SU-DHL-6 (cell line): Measurements from ENCODE around the gene TMIGD1.
"Not testable (repeated sequence)": the region's sequence is repeated elsewhere in the genome, so short reads cannot be mapped to it uniquely, and the experiment has no call there.

ENCODE experiments used
- H2AFZ ChIP-seq: fragments of 200-600 bp; sonication (generic); 2 replicates; pipeline ENCODE4 v1.6.1; 2014; ENCODE audit warnings: low read depth, mild to moderate bottlenecking, moderate library complexity, mixed read lengths, antibody characterized with exemption, low read length; ENCODE audit not compliant: severe bottlenecking
- H3F3A ChIP-seq: fragments of 200-600 bp; shearing (Covaris generic); 2 replicates; pipeline ENCODE4 v1.6.0; 2016; ENCODE audit warnings: antibody characterized with exemption, mild to moderate bottlenecking; ENCODE audit not compliant: insufficient read depth
- H3K27ac ChIP-seq: fragments of 200-600 bp; sonication (generic); 2 replicates; pipeline ENCODE4 v1.5.1; 2016; ENCODE audit warnings: low read depth, mild to moderate bottlenecking, low read length, moderate library complexity, mixed read lengths
- H3K27me3 ChIP-seq: fragments of 200-600 bp; sonication (generic), shearing (Covaris generic); 2 replicates; pipeline ENCODE4 v1.6.0; 2014; ENCODE audit warnings: mild to moderate bottlenecking, low read length
- H3K36me3 ChIP-seq: fragments of 200-600 bp; sonication (generic); 2 replicates; pipeline ENCODE4 v1.6.1; 2014; ENCODE audit warnings: mild to moderate bottlenecking, low read length, mixed read lengths
- H3K4me2 ChIP-seq: fragments of 300-600, 200-600 bp; shearing (Covaris generic), sonication (generic); 2 replicates; pipeline ENCODE4 v1.6.0; 2014; ENCODE audit warnings: low read length, low read depth, mild to moderate bottlenecking; ENCODE audit not compliant: poor library complexity, severe bottlenecking
- H3K4me3 ChIP-seq: fragments of 200-600 bp; sonication (generic); 2 replicates; pipeline ENCODE4 v1.5.1; 2014; ENCODE audit warnings: antibody characterized with exemption, low read length, mild to moderate bottlenecking, mixed read lengths; ENCODE audit not compliant: insufficient read depth, poor library complexity, severe bottlenecking
- H3K79me2 ChIP-seq: fragments of 200-600 bp; sonication (generic); 2 replicates; pipeline ENCODE4 v1.6.1; 2014; ENCODE audit warnings: mild to moderate bottlenecking, low read length, moderate library complexity; ENCODE audit not compliant: insufficient read depth
- H3K9ac ChIP-seq: fragments of 200-600 bp; sonication (generic); 2 replicates; pipeline ENCODE4 v1.7.0; 2014; ENCODE audit warnings: mild to moderate bottlenecking, low read length
- H3K9me2 ChIP-seq: fragments of 200-600 bp; sonication (generic); replicated peaks from 2 replicates; pipeline ENCODE4 v1.6.1; 2014; ENCODE audit warnings: low read length; ENCODE audit not compliant: insufficient read depth
- H3K9me3 ChIP-seq: fragments of 200-600 bp; sonication (generic); 2 replicates; pipeline ENCODE4 v1.6.1; 2014; ENCODE audit warnings: low read length, mixed read lengths; ENCODE audit not compliant: insufficient read depth
- H4K20me1 ChIP-seq: fragments of 200-600 bp; sonication (generic); 2 replicates; pipeline ENCODE4 v1.6.1; 2014; ENCODE audit warnings: low read depth, mild to moderate bottlenecking, antibody characterized with exemption, low read length, moderate library complexity, mixed read lengths
- CTCF ChIP-seq: fragments of 200-600 bp; sonication (generic); IDR thresholded peaks from one replicate; pipeline ENCODE4 v1.5.1; 2017; ENCODE audit warnings: antibody characterized with exemption, mild to moderate bottlenecking, low read length, moderate library complexity; ENCODE audit not compliant: insufficient read depth, poor library complexity, severe bottlenecking
- EZH2phosphoT487 ChIP-seq: fragments of 200-600 bp; sonication (generic), shearing (Covaris generic); conservative IDR thresholded peaks from 2 replicates; pipeline ENCODE4 v1.6.1; 2018; ENCODE audit warnings: mild to moderate bottlenecking, antibody characterized with exemption, low read length, moderate library complexity, mixed read lengths

The TMIGD1 gene

DNA sequence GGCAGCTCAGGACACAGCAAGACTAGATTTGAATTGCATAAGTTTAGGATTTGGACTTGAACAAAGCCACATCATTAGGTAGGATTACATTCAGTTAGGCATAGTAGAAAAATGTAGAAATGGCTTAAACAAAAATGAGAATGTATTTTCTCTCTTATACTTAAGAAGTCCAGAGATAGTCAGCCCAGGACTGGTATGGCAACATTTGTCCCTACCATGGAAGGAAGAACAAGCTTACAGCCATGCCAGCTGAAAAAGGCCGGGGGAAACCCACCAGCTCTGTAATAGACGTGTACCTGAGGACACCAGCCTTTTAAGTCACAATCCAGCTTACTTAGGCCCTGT is 11.2 kb upstream of the TMIGD1 start:
- no peaks in the 10 kb centered on the region for H3F3A ChIP-seq
- H3K9me2 ChIP-seq: no peaks in the 10 kb centered on the region
- H3K9me3 ChIP-seq: no peaks in the 10 kb centered on the region
- H3K4me3 ChIP-seq: no peak overlapping the region
- no peak overlapping the region for H3K9ac ChIP-seq
- no peak overlapping the region for H3K27ac ChIP-seq
- no peak overlapping the region for H2AFZ ChIP-seq
- H3K36me3 ChIP-seq: no peaks in the 10 kb centered on the region
- no peak overlapping the region for H3K4me2 ChIP-seq
- TF ChIP-seq CTCF: no peak
- TF ChIP-seq EZH2phosphoT487: no peak
- no peaks in the 10 kb centered on the region for H3K79me2 ChIP-seq
- no peaks in the 10 kb centered on the region for H4K20me1 ChIP-seq
- no peaks in the 10 kb centered on the region for H3K27me3 ChIP-seq

- H3K4me2 ChIP-seq: no peak overlapping the region
These were observed 10.6 kb upstream of the TMIGD1 start for GRCh38 chr17:30344283-30345088.

GRCh38 chr17:30343796-30344195 is 9.9 kb upstream of the TMIGD1 start:
- Histone ChIP-seq H3F3A (no peaks in the 10 kb centered on the region), H3K9me3 (no peaks in the 10 kb centered on the region), H3K9me2 (no peaks in the 10 kb centered on the region), H3K4me2 (no peak overlapping the region), H3K27me3 (no peaks in the 10 kb centered on the region), H4K20me1 (no peaks in the 10 kb centered on the region), H3K79me2 (no peaks in the 10 kb centered on the region), H3K9ac (no peak overlapping the region), H3K27ac (no peak overlapping the region), H3K36me3 (no peaks in the 10 kb centered on the region), H3K4me3 (no peak overlapping the region), H2AFZ (no peak overlapping the region)
- no peak for TF ChIP-seq EZH2phosphoT487
- no peak for TF ChIP-seq CTCF

More at GRCh38 chr17:30344283-30345088, 10.6 kb upstream of the TMIGD1 start:
- Histone ChIP-seq H3K27ac (no peak overlapping the region), H3K9me3 (no peaks in the 10 kb centered on the region), H3K9me2 (no peaks in the 10 kb centered on the region), H2AFZ (no peak overlapping the region), H3F3A (no peaks in the 10 kb centered on the region), H3K4me3 (no peak overlapping the region), H3K36me3 (no peaks in the 10 kb centered on the region), H3K27me3 (no peaks in the 10 kb centered on the region), H3K9ac (no peak overlapping the region), H4K20me1 (no peaks in the 10 kb centered on the region), H3K79me2 (no peaks in the 10 kb centered on the region)
- TF ChIP-seq EZH2phosphoT487: no peak
- no peak for TF ChIP-seq CTCF

- not testable (repeated sequence) for H3K79me2 ChIP-seq, H4K20me1 ChIP-seq, H3K9ac ChIP-seq, H2AFZ ChIP-seq, H3F3A ChIP-seq, H3K36me3 ChIP-seq, H3K4me3 ChIP-seq, H3K4me2 ChIP-seq, H3K9me3 ChIP-seq, H3K27me3 ChIP-seq, H3K27ac ChIP-seq, H3K9me2 ChIP-seq
These were observed 9.4 kb upstream of the TMIGD1 start for GRCh38 chr17:30343244-30343643.
